Common myeloid progenitor, CD34-positive (primary cell): ENCODE data around the gene CHKA.

Source experiments
- CTCF ChIA-PET: fragments of 350-600 bp; sonication (Branson Sonifier 250); formaldehyde crosslinking; loops from one replicate; lab custom pipeline; 2021; ENCODE audit warnings: antibody characterized with exemption; lab: Charles Lee
- POLR2A ChIA-PET: fragments of 350-600 bp; sonication (Branson Sonifier 250); formaldehyde crosslinking; loops from one replicate; lab custom pipeline; 2021; ENCODE audit warnings: antibody characterized with exemption; lab: Charles Lee
- DNase-seq, 3 donors: peaks; one replicate each; pipeline versions ENCODE4 v3.0.0 to v3.0.0-alpha.2; 2013
- H3K27ac ChIP-seq, 2 experiments: 1 replicate in 1 of 2; 2 replicates in 1 of 2; pipeline ENCODE4 v1.7.0; 2013; ENCODE audit warnings: inconsistent platforms in 2 of 2, low read length in 2 of 2, mild to moderate bottlenecking in 2 of 2, low read depth in 1 of 2, moderate library complexity in 1 of 2; ENCODE audit not compliant: severe bottlenecking in 2 of 2, insufficient read depth in 1 of 2, poor library complexity in 1 of 2
- H3K27me3 ChIP-seq, 5 experiments: replicated peaks in 2 of 5; 1 replicate in 3 of 5; 2 replicates in 2 of 5; pipeline versions ENCODE4 v1.6.1 to v1.7.0; 2013; ENCODE audit warnings: low read length in 4 of 5, mild to moderate bottlenecking in 2 of 5, moderate library complexity in 2 of 5, inconsistent platforms in 1 of 5; ENCODE audit not compliant: insufficient read depth in 5 of 5, control insufficient read depth in 4 of 5
- H3K36me3 ChIP-seq, 4 experiments: 1 replicate in 2 of 4; 2 replicates in 2 of 4; pipeline versions ENCODE4 v1.6.1 to v1.7.0; 2013; ENCODE audit warnings: low read length in 3 of 4, control low read depth in 1 of 4, mild to moderate bottlenecking in 1 of 4; ENCODE audit not compliant: control insufficient read depth in 4 of 4, insufficient read depth in 4 of 4
- H3K4me1 ChIP-seq, 4 experiments: 1 replicate in 3 of 4; 2 replicates in 1 of 4; pipeline versions ENCODE4 v1.6.1 to v1.7.1; 2013; ENCODE audit warnings: low read length in 3 of 4, mild to moderate bottlenecking in 3 of 4, control low read depth in 1 of 4, inconsistent platforms in 1 of 4, moderate library complexity in 1 of 4; ENCODE audit not compliant: control insufficient read depth in 4 of 4, insufficient read depth in 4 of 4; ENCODE audit errors: control extremely low read depth in 1 of 4
- H3K4me3 ChIP-seq, 7 experiments: 1 replicate in 4 of 7; 2 replicates in 3 of 7; pipeline versions ENCODE4 v1.5.1 to v1.7.0; 2013; ENCODE audit warnings: mild to moderate bottlenecking in 7 of 7, low read length in 6 of 7, moderate library complexity in 6 of 7, inconsistent platforms in 2 of 7, low read depth in 2 of 7, control low read depth in 1 of 7; ENCODE audit not compliant: insufficient read depth in 4 of 7, control insufficient read depth in 1 of 7; ENCODE audit errors: extremely low read depth in 1 of 7
- H3K9me3 ChIP-seq, 5 experiments: 1 replicate in 4 of 5; 2 replicates in 1 of 5; pipeline versions ENCODE4 v1.6.1 to v1.7.1; 2013; ENCODE audit warnings: low read length in 4 of 5, mild to moderate bottlenecking in 2 of 5, inconsistent platforms in 1 of 5, low read depth in 1 of 5, moderate library complexity in 1 of 5; ENCODE audit not compliant: control insufficient read depth in 4 of 5, insufficient read depth in 2 of 5; ENCODE audit errors: control extremely low read depth in 1 of 5
- WGBS: methylation state at CpG from one replicate; pipeline ENCODE4 v1.1.5; 2013; ENCODE audit not compliant: insufficient coverage; 5-methylcytosine and 5-hydroxymethylcytosine counted together

CHKA gene

DNA sequence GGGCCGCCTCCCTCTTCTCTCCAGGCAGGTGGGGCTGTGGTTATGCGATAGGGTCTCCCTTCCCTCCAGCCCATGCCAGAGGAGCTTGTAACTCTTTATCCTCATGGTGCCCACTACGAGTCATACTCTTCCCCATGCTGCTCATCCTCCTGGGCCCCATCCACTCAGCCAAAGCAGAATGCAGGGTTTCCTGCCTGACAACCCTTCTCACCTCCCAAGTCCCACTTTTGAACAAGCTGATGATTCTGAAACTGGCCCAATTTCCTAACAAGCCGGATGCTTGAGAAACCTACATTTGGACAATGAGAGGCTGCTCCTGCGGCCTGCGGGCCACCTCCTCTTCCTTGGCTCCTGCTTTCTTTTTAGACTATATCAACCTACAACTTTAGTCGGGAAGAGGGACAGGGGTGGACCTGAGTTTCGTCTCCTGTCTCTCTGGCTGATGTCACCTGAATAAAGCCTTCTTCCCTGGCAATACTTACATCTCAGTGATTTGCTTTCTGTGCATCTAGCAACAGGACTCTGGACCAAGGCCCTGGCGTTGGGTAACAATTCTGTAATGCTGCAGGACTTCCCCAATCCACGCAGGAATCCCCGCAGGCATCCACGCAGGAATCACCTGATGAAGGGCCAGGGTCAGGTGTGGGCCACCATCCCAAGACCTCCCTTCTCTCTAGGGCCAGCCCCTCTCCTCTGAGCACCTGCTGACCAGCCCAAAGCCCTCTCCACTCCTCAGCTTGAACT lies 92.2 kb downstream of the CHKA start:
- H3K9me3 ChIP-seq: peaks cover 0 to 10% (median 0%) of the 10 kb centered on the region in 5 experiments
- H3K27ac ChIP-seq: no peak overlapping the region
- POLR2A ChIA-PET: interaction anchor here (0.7 kb wide), 1 partner anchor 1693 kb away, joined by 3 read pairs; the partner anchor contains the start of gene RIN1
- 96% methylated on average over 12 of the region's 12 CpGs for WGBS
- peaks cover 2 to 25% (median 17%) of the 10 kb centered on the region in 4 experiments for H3K4me1 ChIP-seq
- DNase-seq: no peak
- no peaks in the 10 kb centered on the region for H3K27me3 ChIP-seq
- CTCF ChIA-PET: interaction anchor here (0.6 to 1.7 kb wide), 4 partner anchors 9 to 23 kb away, joined by 3 to 8 read pairs (median 4); partner anchors contain the start of genes ALDH3B1 and TCIRG1
- H3K36me3 ChIP-seq: peaks cover 2 to 46% (median 15%) of the 10 kb centered on the region in 4 experiments
- H3K4me3 ChIP-seq: peak overlapping the region in 2 of 7 experiments; percentile 90 to 96

DNA sequence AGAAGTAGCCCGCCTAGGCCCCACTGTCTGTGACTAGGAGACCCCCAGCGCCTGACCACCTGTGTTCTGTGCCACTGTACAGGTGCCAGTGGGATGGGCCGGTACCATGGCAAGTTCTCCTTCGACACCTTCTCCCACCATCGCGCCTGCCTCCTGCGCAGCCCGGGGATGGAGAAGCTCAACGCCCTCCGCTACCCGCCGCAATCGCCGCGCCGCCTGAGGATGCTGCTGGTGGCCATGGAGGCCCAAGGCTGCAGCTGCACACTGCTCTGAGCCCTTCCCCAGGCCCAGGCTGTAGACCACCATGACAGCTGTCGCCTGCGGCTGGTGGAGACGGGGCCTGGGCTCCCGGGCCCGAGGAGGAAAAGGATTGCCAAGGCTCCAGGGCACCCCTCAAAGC lies 93.5 kb downstream of the CHKA start:
- Histone ChIP-seq H3K4me3 (no peak overlapping the region), H3K36me3 (peaks cover 0 to 43% (median 8%) of the 10 kb centered on the region in 4 experiments), H3K27me3 (no peaks in the 10 kb centered on the region), H3K4me1 (peaks cover 2 to 25% (median 17%) of the 10 kb centered on the region in 4 experiments), H3K9me3 (peaks cover 0 to 10% (median 0%) of the 10 kb centered on the region in 5 experiments), H3K27ac (no peak overlapping the region)
- WGBS: 94% methylated on average over 18 of the region's 21 CpGs
- POLR2A ChIA-PET: no interaction called here
- DNase-seq: no peak
- CTCF ChIA-PET: no interaction called here

DNA sequence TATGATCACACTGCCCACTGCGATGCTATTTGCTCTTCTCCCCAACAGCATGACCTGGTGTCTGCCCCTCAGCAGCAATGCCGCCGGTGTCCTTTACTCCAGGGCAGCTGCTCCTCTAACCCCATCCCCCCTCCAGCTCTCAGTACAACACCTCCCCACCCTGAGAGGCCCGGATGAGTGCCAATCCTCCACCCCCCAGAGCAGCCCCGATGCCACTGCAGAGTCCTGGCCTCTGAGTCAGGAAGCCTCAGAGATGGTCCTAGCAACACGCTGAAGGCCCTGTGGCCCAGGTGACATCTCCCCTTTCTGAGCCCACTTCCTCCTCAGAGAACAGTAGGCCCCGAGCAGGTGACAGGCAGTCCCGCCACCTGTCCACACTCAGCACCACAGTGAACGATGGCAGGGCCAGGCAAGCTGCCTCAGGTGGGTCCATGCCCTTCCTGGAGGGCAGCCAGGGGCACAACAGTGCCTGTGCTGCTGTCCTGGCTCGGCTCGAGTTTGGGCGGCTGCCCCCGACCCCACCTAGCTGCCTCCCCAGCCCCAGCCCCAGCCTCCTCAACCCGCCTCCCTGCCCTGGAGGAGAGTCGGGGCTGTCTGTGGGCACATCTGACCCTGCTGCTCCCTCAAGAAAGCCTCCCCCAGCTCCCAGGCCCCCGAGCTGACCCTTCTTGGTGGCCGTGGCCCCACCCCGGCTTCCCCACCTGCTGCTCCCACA lies 94.6 kb downstream of the CHKA start:
- ChIA-PET POLR2A (no interaction called here), CTCF (interaction anchor here (1.0 to 1.5 kb wide), 2 partner anchors 17 to 20 kb away, joined by 3 to 4 read pairs; no protein-coding TSS in a partner anchor)
- Histone ChIP-seq H3K27me3 (no peaks in the 10 kb centered on the region), H3K9me3 (peaks cover 0 to 10% (median 0%) of the 10 kb centered on the region in 5 experiments), H3K4me3 (no peak overlapping the region), H3K36me3 (peaks cover 0 to 47% (median 5%) of the 10 kb centered on the region in 4 experiments), H3K4me1 (peaks cover 2 to 19% (median 14%) of the 10 kb centered on the region in 4 experiments), H3K27ac (no peak overlapping the region)
- WGBS: 97% methylated on average over 15 of the region's 18 CpGs
- DNase-seq: no peak

DNA sequence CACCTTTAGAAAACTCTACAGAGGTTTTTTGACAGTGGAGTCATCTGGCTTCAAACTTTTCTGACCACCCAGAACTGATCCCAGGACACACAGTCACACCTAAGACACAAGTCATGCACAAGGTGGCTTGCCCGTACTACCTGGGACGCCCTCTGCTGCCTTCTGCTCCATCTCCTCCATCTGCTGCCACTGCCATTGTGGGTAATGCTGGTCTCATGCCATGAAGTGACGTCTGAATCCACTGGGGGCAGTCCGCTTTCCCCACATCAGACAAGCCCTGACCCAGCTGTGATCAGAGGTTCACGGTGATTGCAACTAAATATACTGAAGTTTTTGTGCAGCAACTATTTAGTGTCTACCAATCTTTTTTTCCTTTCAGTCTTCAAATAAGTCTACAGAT lies 96.1 kb downstream of the CHKA start:
- H3K36me3 ChIP-seq: peaks cover 0 to 47% (median 5%) of the 10 kb centered on the region in 4 experiments
- 95% methylated on average over 5 of the region's 5 CpGs for WGBS
- POLR2A ChIA-PET: no interaction called here
- DNase-seq: peak in 1 of 3 donors; percentile 26
- H3K4me3 ChIP-seq: no peak overlapping the region
- peaks cover 0 to 10% (median 0%) of the 10 kb centered on the region in 5 experiments for H3K9me3 ChIP-seq
- peaks cover 0 to 10% (median 8%) of the 10 kb centered on the region in 4 experiments for H3K4me1 ChIP-seq
- no peak overlapping the region for H3K27ac ChIP-seq
- CTCF ChIA-PET: interaction anchor here (1.2 kb wide), 1 partner anchor 14 kb away, joined by 3 read pairs; no protein-coding TSS in a partner anchor
- no peaks in the 10 kb centered on the region for H3K27me3 ChIP-seq

DNA sequence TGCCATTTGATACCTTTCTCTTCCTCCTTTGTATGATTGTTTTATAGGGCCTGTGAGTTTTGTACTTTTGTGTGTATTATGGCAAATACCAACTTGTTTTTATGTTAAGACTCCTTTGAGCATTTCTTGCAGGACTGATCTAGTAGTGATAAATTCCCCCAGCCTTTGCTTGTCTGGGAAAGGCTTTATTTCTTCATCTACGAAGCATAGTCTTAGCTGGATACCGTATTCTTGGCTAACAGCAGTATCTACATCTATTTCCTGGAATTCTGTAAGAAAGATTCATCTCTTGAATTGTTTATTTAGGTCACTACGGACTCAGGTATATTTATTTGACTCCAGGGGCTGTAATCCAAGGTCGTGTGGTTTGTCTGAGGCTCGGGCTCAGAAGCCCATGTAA lies 96.7 kb downstream of the CHKA start:
- Histone ChIP-seq H3K4me3 (no peak overlapping the region), H3K27me3 (no peaks in the 10 kb centered on the region), H3K4me1 (peaks cover 0 to 6% (median 4%) of the 10 kb centered on the region in 4 experiments), H3K36me3 (peaks cover 0 to 47% (median 5%) of the 10 kb centered on the region in 4 experiments), H3K9me3 (peaks cover 0 to 10% (median 0%) of the 10 kb centered on the region in 5 experiments), H3K27ac (no peak overlapping the region)
- ChIA-PET POLR2A (interaction anchor here (0.6 to 1.2 kb wide), 2 partner anchors 20 to 24 kb away, joined by 3 read pairs; partner anchors contain the start of gene UNC93B1), CTCF (interaction anchor here (1.2 kb wide), 1 partner anchor 13 kb away, joined by 3 read pairs; no protein-coding TSS in a partner anchor)
- WGBS: 100% methylated on average over 5 of the region's 5 CpGs
- DNase-seq: no peak

DNA sequence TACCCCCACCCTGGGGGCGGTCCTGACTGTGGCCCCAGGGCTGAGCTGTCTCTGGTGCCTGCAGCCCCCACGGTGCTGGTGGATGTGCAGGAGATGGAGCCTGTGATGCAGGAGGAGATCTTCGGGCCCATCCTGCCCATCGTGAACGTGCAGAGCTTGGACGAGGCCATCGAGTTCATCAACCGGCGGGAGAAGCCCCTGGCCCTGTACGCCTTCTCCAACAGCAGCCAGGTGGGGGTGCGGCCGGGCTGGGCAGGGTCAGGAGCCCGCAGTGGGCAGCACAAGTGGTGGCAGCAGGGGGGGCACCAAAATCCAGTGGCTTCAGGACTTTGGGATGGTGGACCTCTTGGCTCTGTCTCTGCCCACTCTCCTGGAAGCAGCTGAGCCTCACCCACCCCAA lies 98.7 kb downstream of the CHKA start:
- Histone ChIP-seq H3K36me3 (peaks cover 0 to 44% (median 5%) of the 10 kb centered on the region in 4 experiments), H3K9me3 (peaks cover 0 to 10% (median 0%) of the 10 kb centered on the region in 5 experiments), H3K4me3 (no peak overlapping the region), H3K27ac (no peak overlapping the region), H3K4me1 (no peaks in the 10 kb centered on the region), H3K27me3 (no peaks in the 10 kb centered on the region)
- ChIA-PET POLR2A (interaction anchor here (1.3 kb wide), 1 partner anchor 15 kb away, joined by 4 read pairs; no protein-coding TSS in a partner anchor), CTCF (no interaction called here)
- WGBS: 97% methylated on average over 8 of the region's 13 CpGs
- no peak for DNase-seq
